ENCODE data around the gene DNAH14.
"Not testable (repeated sequence)": the region's sequence is repeated elsewhere in the genome, so short reads cannot be mapped to it uniquely, and the experiment has no call there.

DNAH14 gene

GRCh38 chr1:225146478-225146877 lies 217.0 kb downstream of the DNAH14 start:
- DNase-seq (ENCODE audit: low read depth in 2 of 3, low spot score in 1 of 3), result no peak

GRCh38 chr1:225147791-225148190 lies 218.3 kb downstream of the DNAH14 start:
- DNase-seq (ENCODE audit: low read depth in 2 of 3, low spot score in 1 of 3), result not testable (repeated sequence)

GRCh38 chr1:225152061-225152460 lies 222.6 kb downstream of the DNAH14 start:
- DNase-seq (ENCODE audit: low read depth in 2 of 3, low spot score in 1 of 3), result no peak

GRCh38 chr1:225155555-225155954 lies 226.1 kb downstream of the DNAH14 start:
- DNase-seq (ENCODE audit: low read depth in 2 of 3, low spot score in 1 of 3), result no peak

GRCh38 chr1:225156254-225156653 lies 226.8 kb downstream of the DNAH14 start:
- DNase-seq (ENCODE audit: low read depth in 2 of 3, low spot score in 1 of 3), result no peak

- DNase-seq (ENCODE audit: low read depth in 2 of 3, low spot score in 1 of 3), result no peak
Measured at GRCh38 chr1:225158291-225158690, 228.8 kb downstream of the DNAH14 start.

GRCh38 chr1:225159793-225160192 lies 230.3 kb downstream of the DNAH14 start:
- DNase-seq (ENCODE audit: low read depth in 2 of 3, low spot score in 1 of 3), result no peak

GRCh38 chr1:225177409-225177808 lies 247.9 kb downstream of the DNAH14 start:
- not testable (repeated sequence) for DNase-seq (ENCODE audit: low read depth in 2 of 3, low spot score in 1 of 3)

GRCh38 chr1:225179686-225180085 lies 250.2 kb downstream of the DNAH14 start:
- DNase-seq (ENCODE audit: low read depth in 2 of 3, low spot score in 1 of 3), result no peak

- DNase-seq (ENCODE audit: low read depth in 2 of 3, low spot score in 1 of 3), result no peak
Measured at GRCh38 chr1:225182716-225183115, 253.2 kb downstream of the DNAH14 start.

GRCh38 chr1:225191199-225191753 lies 261.8 kb downstream of the DNAH14 start:
- DNase-seq (ENCODE audit: low read depth in 2 of 3, low spot score in 1 of 3), result no peak

GRCh38 chr1:225201447-225201846 lies 272.0 kb downstream of the DNAH14 start:
- DNase-seq (ENCODE audit: low read depth in 2 of 3, low spot score in 1 of 3), result no peak

- DNase-seq (ENCODE audit: low read depth in 2 of 3, low spot score in 1 of 3), result no peak
Measured at GRCh38 chr1:225207791-225208190, 278.3 kb downstream of the DNAH14 start.

GRCh38 chr1:225209153-225209552 lies 279.7 kb downstream of the DNAH14 start:
- no peak for DNase-seq (ENCODE audit: low read depth in 2 of 3, low spot score in 1 of 3)

GRCh38 chr1:225210180-225210579 lies 280.7 kb downstream of the DNAH14 start:
- DNase-seq (ENCODE audit: low read depth in 2 of 3, low spot score in 1 of 3), result not testable (repeated sequence)

- not testable (repeated sequence) for DNase-seq (ENCODE audit: low read depth in 2 of 3, low spot score in 1 of 3)
Measured at GRCh38 chr1:225211694-225212442, 282.4 kb downstream of the DNAH14 start.

- DNase-seq (ENCODE audit: low read depth in 2 of 3, low spot score in 1 of 3), result no peak
Measured at GRCh38 chr1:225224287-225224686, 294.8 kb downstream of the DNAH14 start.

- no peak for DNase-seq (ENCODE audit: low read depth in 2 of 3, low spot score in 1 of 3)
Measured at GRCh38 chr1:225225681-225226080, 296.2 kb downstream of the DNAH14 start.

- no peak for DNase-seq (ENCODE audit: low read depth in 2 of 3, low spot score in 1 of 3)
Measured at GRCh38 chr1:225228871-225229303, 299.4 kb downstream of the DNAH14 start.

GRCh38 chr1:225229429-225229828 lies 300.0 kb downstream of the DNAH14 start:
- DNase-seq (ENCODE audit: low read depth in 2 of 3, low spot score in 1 of 3), result not testable (repeated sequence)

GRCh38 chr1:225230483-225230882 lies 301.0 kb downstream of the DNAH14 start:
- DNase-seq (ENCODE audit: low read depth in 2 of 3, low spot score in 1 of 3), result no peak

GRCh38 chr1:225232930-225233329 lies 303.5 kb downstream of the DNAH14 start:
- DNase-seq (ENCODE audit: low read depth in 2 of 3, low spot score in 1 of 3), result not testable (repeated sequence)

GRCh38 chr1:225242611-225243010 lies 313.1 kb downstream of the DNAH14 start:
- DNase-seq (ENCODE audit: low read depth in 2 of 3, low spot score in 1 of 3), result no peak
